B cell (primary cell): ENCODE results near the gene SMC1B. TPM values are rescaled to one million over a fixed set of nuclear protein-coding genes. Genes with fewer than 3 reads are reported as not detected.
"Not testable (repeated sequence)": the region's sequence is repeated elsewhere in the genome, so short reads cannot be mapped to it uniquely, and the experiment has no call there.

Experiments used
- ATAC-seq: fragments of 200-7000 bp; cut with Tn5 transposase; one replicate; pipeline ENCODE4 v1.10.0; 2021; ENCODE audit warnings: low read depth, mild to moderate bottlenecking, moderate number of reproducible peaks, moderate library complexity
- CTCF ChIA-PET: fragments of 350-600 bp; sonication (Branson Sonifier 250); formaldehyde crosslinking; loops from one replicate; lab custom pipeline; 2021; ENCODE audit warnings: antibody characterized with exemption, inconsistent platforms; lab: Charles Lee
- POLR2A ChIA-PET: fragments of 350-600 bp; sonication (Branson Sonifier 250); formaldehyde crosslinking; loops from one replicate; lab custom pipeline; 2021; ENCODE audit warnings: antibody characterized with exemption; lab: Charles Lee
- DNase-seq: peaks from one replicate; pipeline ENCODE4 v3.0.0; 2013
- H2AFZ ChIP-seq: 2 replicates; pipeline ENCODE4 v1.6.1; 2012; ENCODE audit warnings: mild to moderate bottlenecking, low read depth, low read length; ENCODE audit not compliant: insufficient read depth, poor library complexity, severe bottlenecking
- H3K27ac ChIP-seq, 2 donors: 1 replicate in 1 of 2; 2 replicates in 1 of 2; pipeline ENCODE4 v1.5.1; 2012 to 2013; ENCODE audit warnings: low read length in 2 of 2, mild to moderate bottlenecking in 2 of 2, moderate library complexity in 1 of 2
- H3K27me3 ChIP-seq, 4 experiments: fragments of 200-600 bp in 1 of 4; sonication (generic) in 1 of 4; replicated peaks in 1 of 4; 1 replicate in 2 of 4; 2 replicates in 2 of 4; pipeline versions ENCODE4 v1.6.1 to v1.7.0; 2013 to 2016; ENCODE audit warnings: low read length in 3 of 4, mild to moderate bottlenecking in 2 of 4, mixed read lengths in 1 of 4, moderate library complexity in 1 of 4; ENCODE audit not compliant: insufficient read depth in 4 of 4, control insufficient read depth in 3 of 4; ENCODE audit errors: control extremely low read depth in 1 of 4
- H3K36me3 ChIP-seq, 2 experiments: replicated peaks in 1 of 2; 1 replicate in 1 of 2; 2 replicates in 1 of 2; pipeline versions ENCODE4 v1.6.1 to v1.7.1; 2013; ENCODE audit warnings: low read length in 1 of 2; ENCODE audit not compliant: insufficient read depth in 2 of 2, control insufficient read depth in 1 of 2; ENCODE audit errors: control extremely low read depth in 1 of 2, extremely low read depth in 1 of 2
- H3K4me1 ChIP-seq, 2 donors: fragments of 200-600 bp in 1 of 2; sonication (generic) in 1 of 2; 1 replicate in 1 of 2; 2 replicates in 1 of 2; pipeline versions ENCODE4 v1.5.1 to v1.6.1; 2013 to 2017; ENCODE audit warnings: low read length in 2 of 2; ENCODE audit not compliant: control insufficient read depth in 2 of 2, insufficient read depth in 2 of 2
- H3K4me2 ChIP-seq: replicated peaks from 2 replicates; pipeline ENCODE3; 2012; ENCODE audit warnings: mild to moderate bottlenecking, low read depth, low read length; ENCODE audit not compliant: poor library complexity, severe bottlenecking
- H3K4me3 ChIP-seq, 5 experiments: fragments of 200-600 bp in 1 of 5; sonication (generic) in 1 of 5; 1 replicate in 3 of 5; 2 replicates in 2 of 5; pipeline versions ENCODE4 v1.5.1 to v1.7.0; 2011 to 2016; ENCODE audit warnings: low read length in 4 of 5, mild to moderate bottlenecking in 4 of 5, low read depth in 2 of 5, control low read depth in 1 of 5, moderate library complexity in 1 of 5; ENCODE audit not compliant: insufficient read depth in 1 of 5; ENCODE audit errors: control extremely low read depth in 1 of 5, extremely low read depth in 1 of 5
- H3K79me2 ChIP-seq: fragments of 200-600 bp; sonication (generic); one replicate; pipeline ENCODE4 v1.6.0; 2016; ENCODE audit warnings: low read length; ENCODE audit not compliant: control insufficient read depth, insufficient read depth
- H3K9ac ChIP-seq: fragments of 200-600 bp; sonication (generic); 2 replicates; pipeline ENCODE4 v1.6.1; 2017; ENCODE audit warnings: mild to moderate bottlenecking, low read length, moderate library complexity
- H3K9me3 ChIP-seq, 3 donors: one replicate each; pipeline versions ENCODE4 v1.6.1 to v1.7.1; 2013; ENCODE audit warnings: low read length in 2 of 3; ENCODE audit not compliant: control insufficient read depth in 2 of 3, insufficient read depth in 1 of 3; ENCODE audit errors: control extremely low read depth in 1 of 3
- H4K20me1 ChIP-seq: 2 replicates; pipeline ENCODE4 v1.6.0; 2012; ENCODE audit warnings: mild to moderate bottlenecking, low read length; ENCODE audit not compliant: insufficient read depth, control insufficient read depth, poor library complexity, severe bottlenecking
- H3K27ac Mint-ChIP-seq: one replicate; pipeline ENCODE4 v1.8.0; 2021; ENCODE audit warnings: mixed read lengths
- H3K27me3 Mint-ChIP-seq: one replicate; pipeline ENCODE4 v1.8.0; 2021; ENCODE audit warnings: mixed read lengths
- H3K4me1 Mint-ChIP-seq: one replicate; pipeline ENCODE4 v1.8.0; 2021; ENCODE audit warnings: mixed read lengths
- H3K4me3 Mint-ChIP-seq: one replicate; pipeline ENCODE4 v1.8.0; 2021; ENCODE audit warnings: mixed read lengths
- H3K9me3 Mint-ChIP-seq: one replicate; pipeline ENCODE4 v1.8.0; 2022; ENCODE audit warnings: mixed read lengths; ENCODE audit not compliant: insufficient read depth
- EZH2 ChIP-seq: IDR thresholded peaks from 2 replicates; pipeline ENCODE4 v1.6.1; 2012; ENCODE audit warnings: borderline replicate concordance, low read depth, mild to moderate bottlenecking, moderate library complexity, low read length; ENCODE audit not compliant: insufficient read depth, poor library complexity, severe bottlenecking
- WGBS: methylation state at CpG from one replicate; pipeline ENCODE4 v1.1.5; 2013; ENCODE audit warnings: missing lambda C conversion rate; ENCODE audit not compliant: insufficient coverage; 5-methylcytosine and 5-hydroxymethylcytosine counted together
- intact Hi-C: fragments of 100-400 bp; cut with micrococcal nuclease; formaldehyde crosslinking; loops from one replicate; pipeline ENCODE4 v1.10.0; 2022
- polyA plus RNA-seq: library from polyadenylated mRNA; depleted of rRNA; stranded (reverse); fragments of >200 nt; gene quantifications from 2 replicates; pipeline ENCODE4 v1.2.3, GENCODE V29; 2012
- total RNA-seq, 2 donors: library from RNA; stranded (reverse); fragments of 120-200 nt in 1 of 2; gene quantifications; 1 replicate in 1 of 2; 2 replicates in 1 of 2; pipeline versions ENCODE4 v1.2.3 to v1.2.4, GENCODE V29; 2013 to 2022
- TF ChIP-seq, protein P1 (sequence below): fragments of 200-600 bp; IDR thresholded peaks from one replicate; pipeline ENCODE4 v1.8.0; 2022; ENCODE audit warnings: antibody characterized with exemption, mild to moderate bottlenecking

Gene SMC1B
- total and polyA plus RNA-seq, 2 donors (not counting 1 experiment from before 2014, with no cell fraction given) = 0.07 TPM; not detected in 1

DNA sequence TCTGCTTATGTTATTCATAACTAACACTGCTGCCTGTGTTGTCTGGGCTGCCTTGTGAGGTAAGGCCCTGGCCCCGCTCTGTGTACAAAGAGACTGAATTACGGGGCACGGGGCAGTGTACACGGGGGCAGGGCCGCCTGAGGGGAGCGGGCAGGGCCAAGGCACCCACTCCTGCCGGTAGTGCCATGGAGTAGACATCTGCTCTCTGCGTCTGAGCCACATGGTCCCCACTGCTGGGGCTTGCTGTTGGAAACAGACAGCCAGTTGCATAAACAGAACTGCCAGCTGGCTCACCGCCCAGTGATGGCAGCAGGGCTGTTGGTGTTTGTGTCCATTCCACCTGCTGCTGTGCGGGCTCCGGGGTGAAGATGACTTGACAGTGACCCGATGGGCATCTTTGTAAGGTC lies 83.9 kb downstream of the SMC1B start:
- no peak overlapping the region for H3K27ac ChIP-seq
- ChIA-PET CTCF (no interaction called here), POLR2A (no interaction called here)
- no peaks in the 10 kb centered on the region for H3K9me3 ChIP-seq
- no peak overlapping the region for H2AFZ ChIP-seq
- peaks cover 6% of the 10 kb centered on the region for H3K79me2 ChIP-seq
- Mint-ChIP-seq H3K4me1 (no peaks in the 10 kb centered on the region), H3K9me3 (no peaks in the 10 kb centered on the region), H3K27me3 (no peaks in the 10 kb centered on the region), H3K4me3 (no peak overlapping the region), H3K27ac (no peak overlapping the region)
- intact Hi-C loops = no loop called here
- no peak overlapping the region for H3K4me3 ChIP-seq
- H3K4me2 ChIP-seq = no peak overlapping the region
- ATAC-seq = no peak
- over 99% methylated on average over 12 of the region's 12 CpGs for WGBS
- no peaks in the 10 kb centered on the region for H3K27me3 ChIP-seq
- no peak overlapping the region for H3K9ac ChIP-seq
- H3K4me1 ChIP-seq = no peaks in the 10 kb centered on the region
- peaks cover 8% of the 10 kb centered on the region for H4K20me1 ChIP-seq
- no peak for DNase-seq
- H3K36me3 ChIP-seq = peaks cover 0 to 55% of the 10 kb centered on the region in 2 experiments
- TF ChIP-seq, protein P1, sequence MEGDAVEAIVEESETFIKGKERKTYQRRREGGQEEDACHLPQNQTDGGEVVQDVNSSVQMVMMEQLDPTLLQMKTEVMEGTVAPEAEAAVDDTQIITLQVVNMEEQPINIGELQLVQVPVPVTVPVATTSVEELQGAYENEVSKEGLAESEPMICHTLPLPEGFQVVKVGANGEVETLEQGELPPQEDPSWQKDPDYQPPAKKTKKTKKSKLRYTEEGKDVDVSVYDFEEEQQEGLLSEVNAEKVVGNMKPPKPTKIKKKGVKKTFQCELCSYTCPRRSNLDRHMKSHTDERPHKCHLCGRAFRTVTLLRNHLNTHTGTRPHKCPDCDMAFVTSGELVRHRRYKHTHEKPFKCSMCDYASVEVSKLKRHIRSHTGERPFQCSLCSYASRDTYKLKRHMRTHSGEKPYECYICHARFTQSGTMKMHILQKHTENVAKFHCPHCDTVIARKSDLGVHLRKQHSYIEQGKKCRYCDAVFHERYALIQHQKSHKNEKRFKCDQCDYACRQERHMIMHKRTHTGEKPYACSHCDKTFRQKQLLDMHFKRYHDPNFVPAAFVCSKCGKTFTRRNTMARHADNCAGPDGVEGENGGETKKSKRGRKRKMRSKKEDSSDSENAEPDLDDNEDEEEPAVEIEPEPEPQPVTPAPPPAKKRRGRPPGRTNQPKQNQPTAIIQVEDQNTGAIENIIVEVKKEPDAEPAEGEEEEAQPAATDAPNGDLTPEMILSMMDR = no peak
- TF ChIP-seq EZH2 = no peak

DNA sequence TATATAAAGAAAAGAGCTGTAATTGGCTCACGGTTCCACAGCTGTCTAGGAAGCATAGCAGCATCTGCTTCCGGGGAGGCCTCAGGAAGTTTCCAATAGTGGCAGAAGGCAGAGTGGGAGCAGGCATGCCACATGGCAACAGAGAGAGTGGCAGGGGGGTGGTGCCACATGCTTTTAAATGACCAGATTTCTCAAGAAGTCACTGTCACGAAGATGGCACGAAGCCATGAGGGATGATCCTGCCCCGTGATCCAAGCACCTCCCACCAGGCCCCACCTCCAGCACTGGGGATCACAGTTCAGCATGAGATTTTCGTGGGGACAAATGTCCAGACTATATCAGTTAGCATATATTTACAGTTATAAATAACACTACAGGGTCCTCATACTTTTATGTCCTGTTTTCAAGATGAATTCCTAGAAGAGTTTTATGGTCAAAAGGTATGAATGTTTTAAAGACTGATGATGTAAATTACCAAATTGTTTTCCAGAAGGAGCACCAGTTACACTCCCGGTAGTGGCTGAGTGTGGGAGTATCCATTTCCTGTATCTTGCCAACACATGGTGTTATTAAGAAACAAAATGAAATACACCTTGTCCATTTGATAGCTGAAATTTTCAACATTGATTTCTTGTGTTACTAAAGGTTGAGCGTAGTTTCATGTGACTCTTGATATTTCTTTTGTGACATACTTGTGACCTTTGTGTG lies 84.4 kb downstream of the SMC1B start:
- H3K9me3 Mint-ChIP-seq = no peaks in the 10 kb centered on the region
- 100% methylated on average over 5 of the region's 8 CpGs for WGBS
- Histone ChIP-seq H3K4me1 (no peaks in the 10 kb centered on the region), H3K79me2 (peaks cover 12% of the 10 kb centered on the region), H2AFZ (no peak overlapping the region), H3K27ac (no peak overlapping the region), H3K9ac (no peak overlapping the region), H4K20me1 (peaks cover 13% of the 10 kb centered on the region), H3K9me3 (no peaks in the 10 kb centered on the region), H3K4me2 (no peak overlapping the region), H3K27me3 (no peaks in the 10 kb centered on the region), H3K36me3 (peaks cover 0 to 59% of the 10 kb centered on the region in 2 experiments), H3K4me3 (no peak overlapping the region)
- ATAC-seq = no peak
- no peaks in the 10 kb centered on the region for H3K27me3 Mint-ChIP-seq
- no peaks in the 10 kb centered on the region for H3K4me1 Mint-ChIP-seq
- POLR2A ChIA-PET = no interaction called here
- intact Hi-C loops = no loop called here
- CTCF ChIA-PET = no interaction called here
- H3K4me3 Mint-ChIP-seq = no peak overlapping the region
- no peak for DNase-seq
- no peak for TF ChIP-seq EZH2
- no peak overlapping the region for H3K27ac Mint-ChIP-seq

DNA sequence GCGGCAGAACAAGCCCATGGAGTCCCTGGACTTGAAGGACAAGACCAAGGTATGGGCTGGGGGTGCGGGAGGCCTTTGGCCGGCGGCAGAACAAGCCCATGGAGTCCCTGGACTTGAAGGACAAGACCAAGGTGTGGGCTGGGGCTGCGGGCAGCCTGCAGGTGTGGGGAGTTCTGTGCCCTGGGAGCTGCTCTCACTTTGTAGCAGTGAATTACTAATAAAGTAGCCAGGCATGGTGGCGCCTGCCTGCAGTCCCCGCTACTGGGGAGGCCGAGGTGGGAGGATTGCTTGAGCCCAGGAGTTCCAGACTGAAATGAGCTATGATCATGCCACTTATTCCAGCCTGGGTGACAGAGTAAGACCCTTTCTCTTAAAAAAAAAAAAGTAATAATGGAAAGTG lies 85.1 kb downstream of the SMC1B start:
- WGBS = 86% methylated on average over 7 of the region's 8 CpGs
- H3K4me3 ChIP-seq, H3K27me3 Mint-ChIP-seq, H3K4me1 Mint-ChIP-seq, POLR2A ChIA-PET, H3K4me1 ChIP-seq, H3K9ac ChIP-seq, H3K4me3 Mint-ChIP-seq, H3K4me2 ChIP-seq, intact Hi-C loops, CTCF ChIA-PET, H3K27ac ChIP-seq, H3K27ac Mint-ChIP-seq, H2AFZ ChIP-seq, H3K27me3 ChIP-seq, H3K9me3 Mint-ChIP-seq, H3K9me3 ChIP-seq, ATAC-seq, DNase-seq: not testable (repeated sequence)
- Histone ChIP-seq H3K36me3 (peaks cover 0 to 66% of the 10 kb centered on the region in 2 experiments), H4K20me1 (peaks cover 15% of the 10 kb centered on the region), H3K79me2 (peaks cover 19% of the 10 kb centered on the region)
